ENCODE data around the gene PLEKHJ1.

DNA sequence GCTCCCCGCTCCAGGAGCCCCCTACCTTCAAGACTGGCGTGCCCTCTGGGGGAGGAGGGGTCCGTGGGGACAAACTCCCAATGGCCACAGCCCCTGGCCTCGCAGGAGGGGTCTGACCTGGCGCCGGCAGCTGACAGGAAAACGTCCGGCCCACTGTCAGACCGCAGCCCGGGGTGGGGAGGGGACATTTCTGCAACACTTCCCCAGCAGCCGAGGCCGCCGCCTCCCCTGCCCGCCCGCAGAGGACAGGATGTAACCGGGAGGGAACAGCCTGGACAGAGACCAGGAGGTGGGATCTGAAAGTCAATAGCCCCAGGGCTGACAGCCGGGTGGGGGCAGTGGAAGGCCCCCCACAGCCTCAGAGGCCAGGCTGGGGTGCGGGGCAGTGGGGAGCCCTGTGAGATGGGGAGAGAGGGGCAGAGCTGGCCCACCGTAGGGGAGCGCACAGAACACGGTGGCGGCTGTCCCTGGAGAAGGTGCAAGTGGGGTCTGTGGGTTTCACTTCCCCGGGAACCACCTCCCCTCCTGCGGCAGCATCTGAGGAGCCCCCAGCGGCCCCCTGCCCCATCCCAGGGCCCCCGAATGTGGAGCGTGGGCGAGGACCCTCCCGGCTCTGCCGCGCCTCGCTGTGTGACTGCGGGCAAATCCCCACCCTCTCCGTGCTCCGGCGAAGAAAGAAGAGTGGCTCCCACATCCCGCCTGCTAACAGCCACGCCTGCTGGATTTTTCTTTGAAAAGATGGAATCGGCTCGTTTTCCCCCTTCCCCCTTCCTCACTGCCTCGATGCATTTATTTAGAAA, 46.1 kb upstream of the PLEKHJ1 start, which contains the start of gene PEAK3:
- TF ChIP-seq SIN3A (IDR thresholded peaks at IDR 0.05; ENCODE audit: borderline replicate concordance, low read depth, low read length) (no peak), EP300 (IDR thresholded peaks at IDR 0.05; ENCODE audit: borderline replicate concordance in 1 of 2, low read depth in 1 of 2, low read length in 1 of 2) (no peak), MXI1 (IDR thresholded peaks at IDR 0.05; ENCODE audit: low read depth, low read length) (no peak), YY1 (IDR thresholded peaks at IDR 0.05; ENCODE audit: low read depth) (no peak), TCF12 (IDR thresholded peaks at IDR 0.05) (no peak), CHD2 (IDR thresholded peaks at IDR 0.05; ENCODE audit: low read length, partially characterized antibody) (no peak)
- TF ChIP-seq, protein P1, sequence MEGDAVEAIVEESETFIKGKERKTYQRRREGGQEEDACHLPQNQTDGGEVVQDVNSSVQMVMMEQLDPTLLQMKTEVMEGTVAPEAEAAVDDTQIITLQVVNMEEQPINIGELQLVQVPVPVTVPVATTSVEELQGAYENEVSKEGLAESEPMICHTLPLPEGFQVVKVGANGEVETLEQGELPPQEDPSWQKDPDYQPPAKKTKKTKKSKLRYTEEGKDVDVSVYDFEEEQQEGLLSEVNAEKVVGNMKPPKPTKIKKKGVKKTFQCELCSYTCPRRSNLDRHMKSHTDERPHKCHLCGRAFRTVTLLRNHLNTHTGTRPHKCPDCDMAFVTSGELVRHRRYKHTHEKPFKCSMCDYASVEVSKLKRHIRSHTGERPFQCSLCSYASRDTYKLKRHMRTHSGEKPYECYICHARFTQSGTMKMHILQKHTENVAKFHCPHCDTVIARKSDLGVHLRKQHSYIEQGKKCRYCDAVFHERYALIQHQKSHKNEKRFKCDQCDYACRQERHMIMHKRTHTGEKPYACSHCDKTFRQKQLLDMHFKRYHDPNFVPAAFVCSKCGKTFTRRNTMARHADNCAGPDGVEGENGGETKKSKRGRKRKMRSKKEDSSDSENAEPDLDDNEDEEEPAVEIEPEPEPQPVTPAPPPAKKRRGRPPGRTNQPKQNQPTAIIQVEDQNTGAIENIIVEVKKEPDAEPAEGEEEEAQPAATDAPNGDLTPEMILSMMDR (IDR thresholded peaks at IDR 0.05), result no peak
- TF ChIP-seq, protein P2, sequence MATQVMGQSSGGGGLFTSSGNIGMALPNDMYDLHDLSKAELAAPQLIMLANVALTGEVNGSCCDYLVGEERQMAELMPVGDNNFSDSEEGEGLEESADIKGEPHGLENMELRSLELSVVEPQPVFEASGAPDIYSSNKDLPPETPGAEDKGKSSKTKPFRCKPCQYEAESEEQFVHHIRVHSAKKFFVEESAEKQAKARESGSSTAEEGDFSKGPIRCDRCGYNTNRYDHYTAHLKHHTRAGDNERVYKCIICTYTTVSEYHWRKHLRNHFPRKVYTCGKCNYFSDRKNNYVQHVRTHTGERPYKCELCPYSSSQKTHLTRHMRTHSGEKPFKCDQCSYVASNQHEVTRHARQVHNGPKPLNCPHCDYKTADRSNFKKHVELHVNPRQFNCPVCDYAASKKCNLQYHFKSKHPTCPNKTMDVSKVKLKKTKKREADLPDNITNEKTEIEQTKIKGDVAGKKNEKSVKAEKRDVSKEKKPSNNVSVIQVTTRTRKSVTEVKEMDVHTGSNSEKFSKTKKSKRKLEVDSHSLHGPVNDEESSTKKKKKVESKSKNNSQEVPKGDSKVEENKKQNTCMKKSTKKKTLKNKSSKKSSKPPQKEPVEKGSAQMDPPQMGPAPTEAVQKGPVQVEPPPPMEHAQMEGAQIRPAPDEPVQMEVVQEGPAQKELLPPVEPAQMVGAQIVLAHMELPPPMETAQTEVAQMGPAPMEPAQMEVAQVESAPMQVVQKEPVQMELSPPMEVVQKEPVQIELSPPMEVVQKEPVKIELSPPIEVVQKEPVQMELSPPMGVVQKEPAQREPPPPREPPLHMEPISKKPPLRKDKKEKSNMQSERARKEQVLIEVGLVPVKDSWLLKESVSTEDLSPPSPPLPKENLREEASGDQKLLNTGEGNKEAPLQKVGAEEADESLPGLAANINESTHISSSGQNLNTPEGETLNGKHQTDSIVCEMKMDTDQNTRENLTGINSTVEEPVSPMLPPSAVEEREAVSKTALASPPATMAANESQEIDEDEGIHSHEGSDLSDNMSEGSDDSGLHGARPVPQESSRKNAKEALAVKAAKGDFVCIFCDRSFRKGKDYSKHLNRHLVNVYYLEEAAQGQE (IDR thresholded peaks at IDR 0.05; ENCODE audit: low read depth, low read length), result no peak
- TF ChIP-seq, protein P3, sequence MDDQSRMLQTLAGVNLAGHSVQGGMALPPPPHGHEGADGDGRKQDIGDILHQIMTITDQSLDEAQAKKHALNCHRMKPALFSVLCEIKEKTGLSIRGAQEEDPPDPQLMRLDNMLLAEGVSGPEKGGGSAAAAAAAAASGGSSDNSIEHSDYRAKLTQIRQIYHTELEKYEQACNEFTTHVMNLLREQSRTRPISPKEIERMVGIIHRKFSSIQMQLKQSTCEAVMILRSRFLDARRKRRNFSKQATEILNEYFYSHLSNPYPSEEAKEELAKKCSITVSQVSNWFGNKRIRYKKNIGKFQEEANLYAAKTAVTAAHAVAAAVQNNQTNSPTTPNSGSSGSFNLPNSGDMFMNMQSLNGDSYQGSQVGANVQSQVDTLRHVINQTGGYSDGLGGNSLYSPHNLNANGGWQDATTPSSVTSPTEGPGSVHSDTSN (IDR thresholded peaks at IDR 0.05), result no peak
- TF ChIP-seq, protein P4, sequence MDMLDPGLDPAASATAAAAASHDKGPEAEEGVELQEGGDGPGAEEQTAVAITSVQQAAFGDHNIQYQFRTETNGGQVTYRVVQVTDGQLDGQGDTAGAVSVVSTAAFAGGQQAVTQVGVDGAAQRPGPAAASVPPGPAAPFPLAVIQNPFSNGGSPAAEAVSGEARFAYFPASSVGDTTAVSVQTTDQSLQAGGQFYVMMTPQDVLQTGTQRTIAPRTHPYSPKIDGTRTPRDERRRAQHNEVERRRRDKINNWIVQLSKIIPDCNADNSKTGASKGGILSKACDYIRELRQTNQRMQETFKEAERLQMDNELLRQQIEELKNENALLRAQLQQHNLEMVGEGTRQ (IDR thresholded peaks at IDR 0.05; ENCODE audit: borderline replicate concordance, low read depth, low read length), result no peak
